Natural killer cell (primary cell): ENCODE data around the gene HAPSTR1. TPM values are rescaled to one million over a fixed set of nuclear protein-coding genes. Genes with fewer than 3 reads are reported as not detected.

Source experiments
- ATAC-seq, 3 donors: fragments of 150-1000 bp in 2 of 3; fragments of 200-7000 bp in 1 of 3; cut with Tn5 transposase; 1 replicate in 1 of 3; 2 replicates in 2 of 3; pipeline ENCODE4 v1.10.0; 2021; ENCODE audit warnings: mild to moderate bottlenecking in 2 of 3, moderate library complexity in 2 of 3
- DNase-seq, 2 donors: peaks; one replicate each; pipeline versions ENCODE4 v3.0.0 to v3.0.0-alpha.2; 2013 to 2021; ENCODE audit warnings: mixed read lengths in 1 of 2
- H3K27ac ChIP-seq: one replicate; pipeline ENCODE4 v1.5.1; 2013; ENCODE audit warnings: mild to moderate bottlenecking, low read length
- H3K27me3 ChIP-seq: one replicate; pipeline ENCODE4 v1.6.1; 2013; ENCODE audit warnings: low read length; ENCODE audit not compliant: control insufficient read depth, insufficient read depth
- H3K36me3 ChIP-seq: one replicate; pipeline ENCODE4 v1.6.1; 2013; ENCODE audit warnings: low read length; ENCODE audit not compliant: control insufficient read depth, insufficient read depth
- H3K4me1 ChIP-seq: one replicate; pipeline ENCODE4 v1.6.1; 2013; ENCODE audit warnings: low read length; ENCODE audit not compliant: control insufficient read depth, insufficient read depth
- H3K4me3 ChIP-seq: one replicate; pipeline ENCODE4 v1.5.1; 2013; ENCODE audit warnings: low read length
- H3K9me3 ChIP-seq: one replicate; pipeline ENCODE4 v1.6.1; 2013; ENCODE audit warnings: low read length; ENCODE audit not compliant: control insufficient read depth, insufficient read depth
- H3K27ac Mint-ChIP-seq, 2 donors: one replicate each; pipeline ENCODE4 v1.8.0; 2022; ENCODE audit warnings: mild to moderate bottlenecking in 2 of 2, mixed read lengths in 2 of 2, moderate library complexity in 1 of 2
- H3K27me3 Mint-ChIP-seq, 2 donors: one replicate each; pipeline ENCODE4 v1.8.0; 2022; ENCODE audit warnings: low read depth in 2 of 2, mixed read lengths in 2 of 2
- H3K36me3 Mint-ChIP-seq: one replicate; pipeline ENCODE4 v1.8.0; 2022; ENCODE audit warnings: mixed read lengths
- H3K4me1 Mint-ChIP-seq, 2 donors: one replicate each; pipeline ENCODE4 v1.8.0; 2022; ENCODE audit warnings: mixed read lengths in 2 of 2
- H3K4me3 Mint-ChIP-seq: one replicate; pipeline ENCODE4 v1.8.0; 2022; ENCODE audit warnings: mild to moderate bottlenecking, moderate library complexity, mixed read lengths
- H3K9me3 Mint-ChIP-seq, 2 donors: one replicate each; pipeline ENCODE4 v1.8.0; 2022; ENCODE audit warnings: mixed read lengths in 2 of 2
- CTCF ChIP-seq: fragments of 200-600 bp; IDR thresholded peaks from one replicate; pipeline ENCODE4 v1.8.0; 2022; ENCODE audit warnings: antibody characterized with exemption
- WGBS: methylation state at CpG from one replicate; pipeline ENCODE4 v1.1.7; 2013; ENCODE audit warnings: missing lambda C conversion rate; ENCODE audit not compliant: insufficient coverage; 5-methylcytosine and 5-hydroxymethylcytosine counted together
- intact Hi-C: fragments of 100-400 bp; cut with micrococcal nuclease; formaldehyde crosslinking; loops from one replicate; pipeline ENCODE4 v1.14.2; 2022
- total RNA-seq, 4 donors: library from RNA; stranded (reverse); fragments of 120-200 nt in 1 of 4; gene quantifications; one replicate each; pipeline versions ENCODE4 v1.2.3 to v1.2.4, GENCODE V29; 2013 to 2022

Gene HAPSTR1
- total RNA-seq, 3 donors from 2014 or later (not counting 1 experiment from before 2014, with no cell fraction given), result 135 to 145 (median 138) TPM

GRCh38 chr16:9079430-9079812, 12.0 kb upstream of the HAPSTR1 start:
- Histone ChIP-seq H3K4me3 (no peak overlapping the region), H3K27ac (no peak overlapping the region), H3K27me3 (no peaks in the 10 kb centered on the region), H3K4me1 (peaks cover 16% of the 10 kb centered on the region), H3K9me3 (no peaks in the 10 kb centered on the region), H3K36me3 (no peaks in the 10 kb centered on the region)
- H3K4me1 Mint-ChIP-seq, result peaks cover 15 to 16% of the 10 kb centered on the region in 2 donors
- 98% methylated on average over 4 of the region's 4 CpGs for WGBS
- H3K9me3 Mint-ChIP-seq, result no peaks in the 10 kb centered on the region
- H3K4me3 Mint-ChIP-seq, result peak overlapping the region; percentile 28
- H3K27me3 Mint-ChIP-seq, result peaks cover 0 to 3% of the 10 kb centered on the region in 2 donors
- intact Hi-C loops, result no loop called here
- ATAC-seq (no peak), DNase-seq (no peak)
- H3K27ac Mint-ChIP-seq, result peak overlapping the region in 1 of 2 donors; percentile 62
- H3K36me3 Mint-ChIP-seq, result no peaks in the 10 kb centered on the region
- TF ChIP-seq CTCF, result no peak

- Histone ChIP-seq H3K4me1 (peaks cover 16% of the 10 kb centered on the region), H3K4me3 (no peak overlapping the region), H3K36me3 (no peaks in the 10 kb centered on the region), H3K27me3 (no peaks in the 10 kb centered on the region), H3K27ac (no peak overlapping the region), H3K9me3 (no peaks in the 10 kb centered on the region)
- Mint-ChIP-seq H3K4me1 (peaks cover 15 to 16% of the 10 kb centered on the region in 2 donors), H3K9me3 (no peaks in the 10 kb centered on the region), H3K27me3 (no peaks in the 10 kb centered on the region), H3K27ac (no peak overlapping the region), H3K4me3 (no peak overlapping the region), H3K36me3 (no peaks in the 10 kb centered on the region)
- no peak for TF ChIP-seq CTCF
- DNase-seq, result no peak
- no CpG with 5 or more reads among the region's 1 CpG for WGBS
- no peak for ATAC-seq
- intact Hi-C loops, result no loop called here
These were observed 10.3 kb upstream of the HAPSTR1 start for GRCh38 chr16:9081158-9081557.

DNA sequence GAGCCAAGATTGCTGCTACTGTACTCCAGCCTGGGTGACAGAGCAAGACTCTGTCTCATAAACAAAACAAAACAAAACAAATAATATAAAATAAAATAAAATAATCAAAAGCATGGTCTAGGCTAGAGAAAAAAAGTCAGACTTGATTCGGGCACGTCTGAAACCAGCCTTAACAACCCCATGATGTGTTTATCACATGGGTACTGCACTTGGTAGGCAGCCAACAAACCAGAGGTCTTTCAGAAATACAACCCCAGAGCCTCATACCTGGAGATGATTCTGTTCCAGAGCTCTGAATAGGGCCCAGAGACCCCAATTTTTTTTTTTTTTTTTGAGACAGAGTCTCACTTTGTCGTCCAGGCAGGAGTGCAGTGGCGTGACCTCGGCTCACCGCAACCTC, 9.6 kb upstream of the HAPSTR1 start:
- H3K27ac ChIP-seq, result no peak overlapping the region
- 79% methylated on average over 6 of the region's 6 CpGs for WGBS

More for the DNA sequence above, 9.6 kb upstream of the HAPSTR1 start:
- intact Hi-C loops, result no loop called here
- peaks cover 16% of the 10 kb centered on the region for H3K4me1 ChIP-seq
- DNase-seq (peak in 1 of 2 donors; percentile 42), ATAC-seq (no peak)
- H3K9me3 Mint-ChIP-seq, result no peaks in the 10 kb centered on the region
- no peaks in the 10 kb centered on the region for H3K27me3 Mint-ChIP-seq
- H3K36me3 Mint-ChIP-seq, result no peaks in the 10 kb centered on the region
- no peak overlapping the region for H3K4me3 ChIP-seq
- TF ChIP-seq CTCF, result no peak
- H3K4me3 Mint-ChIP-seq, result no peak overlapping the region
- no peaks in the 10 kb centered on the region for H3K36me3 ChIP-seq
- no peaks in the 10 kb centered on the region for H3K27me3 ChIP-seq
- no peak overlapping the region for H3K27ac Mint-ChIP-seq
- H3K4me1 Mint-ChIP-seq, result peaks cover 15 to 16% of the 10 kb centered on the region in 2 donors
- H3K9me3 ChIP-seq, result no peaks in the 10 kb centered on the region
